HCT116 (cell line): Measurements from ENCODE around the gene CHCHD4. TPM values are rescaled to one million over a fixed set of nuclear protein-coding genes. Genes with fewer than 3 reads are reported as not detected.

Source experiments
- ATAC-seq: fragments of 200-7000 bp; cut with Tn5 transposase; 2 replicates; pipeline ENCODE4 v1.9.1; 2020; ENCODE audit warnings: mild to moderate bottlenecking, moderate library complexity
- BruUV-seq: library from RNA; stranded (reverse); fragments of 400-500 nt; replicated peaks from 2 replicates; lab custom pipeline; 2021; lab: Mats Ljungman, UMichigan
- CTCF ChIA-PET: fragments of 300-600 bp; sonication (Branson Sonifier 250); formaldehyde crosslinking; loops from one replicate; lab custom pipeline; 2021; ENCODE audit warnings: antibody characterized with exemption; lab: Charles Lee
- POLR2A ChIA-PET: fragments of 300-600, 350-600 bp; sonication (Branson Sonifier 250); formaldehyde crosslinking; loops from one replicate; lab custom pipeline; 2021; ENCODE audit warnings: antibody characterized with exemption; lab: Charles Lee
- RAD21 ChIA-PET, 2 experiments: fragments of 300-600 bp; sonication (Branson Sonifier 250); formaldehyde crosslinking; loops; one replicate each; lab custom pipeline; 2023; ENCODE audit warnings: low total read pairs in 2 of 2; ENCODE audit not compliant: uncharacterized antibody in 2 of 2, unreplicated experiment in 2 of 2, low non-redundant PET in 1 of 2; lab: Charles Lee
- DNase-seq: peaks from one replicate; pipeline ENCODE4 v3.0.0-alpha.2; 2010; ENCODE audit warnings: low read depth, low spot score
- H2AFZ ChIP-seq: fragments of 200-600 bp; shearing (Covaris generic), sonication (generic); 2 replicates; pipeline ENCODE4 v1.6.1; 2017; ENCODE audit warnings: low read depth, mixed run types, mixed read lengths, antibody characterized with exemption, low read length; ENCODE audit not compliant: poor library complexity, severe bottlenecking
- H3K27ac ChIP-seq: 2 replicates; pipeline ENCODE4 v1.5.1; 2012; ENCODE audit warnings: low read depth, low read length
- H3K27me3 ChIP-seq: fragments of 200-600 bp; sonication (generic); 2 replicates; pipeline ENCODE4 v1.6.1; 2016; ENCODE audit warnings: mixed run types, low read length, mixed read lengths; ENCODE audit not compliant: insufficient read depth
- H3K36me3 ChIP-seq, 2 experiments: fragments of 200-500 bp in 1 of 2; fragments of 200-600 bp in 1 of 2; sonication (Bioruptor generic) in 1 of 2; sonication (generic) in 1 of 2; 2 replicates each; pipeline versions ENCODE4 v1.5.1 to v1.6.1; 2014 to 2016; ENCODE audit warnings: low read length in 2 of 2, inconsistent platforms in 1 of 2, mixed read lengths in 1 of 2, mixed run types in 1 of 2; ENCODE audit not compliant: insufficient read depth in 2 of 2, control insufficient read depth in 1 of 2
- H3K4me1 ChIP-seq, 2 experiments: fragments of 200-600 bp in 1 of 2; sonication (generic) in 1 of 2; 2 replicates each; pipeline versions ENCODE4 v1.5.1 to v1.6.1; 2012 to 2017; ENCODE audit warnings: low read length in 2 of 2, inconsistent platforms in 1 of 2, mild to moderate bottlenecking in 1 of 2, mixed read lengths in 1 of 2, mixed run types in 1 of 2, moderate library complexity in 1 of 2; ENCODE audit not compliant: insufficient read depth in 2 of 2, control insufficient read depth in 1 of 2
- H3K4me2 ChIP-seq: fragments of 200-600 bp; sonication (generic); 2 replicates; pipeline ENCODE4 v1.6.1; 2017; ENCODE audit warnings: mixed run types, low read length, mixed read lengths
- H3K4me3 ChIP-seq, 2 experiments: fragments of 200-600 bp in 1 of 2; sonication (generic) in 1 of 2; replicated peaks in 1 of 2; 2 replicates each; pipeline ENCODE4 v1.5.1; 2011 to 2016; ENCODE audit warnings: low read length in 2 of 2, control low read depth in 1 of 2, low read depth in 1 of 2, mild to moderate bottlenecking in 1 of 2, mixed read lengths in 1 of 2, mixed run types in 1 of 2
- H3K79me2 ChIP-seq: fragments of 200-600 bp; sonication (generic); 2 replicates; pipeline ENCODE4 v1.6.1; 2017; ENCODE audit warnings: mild to moderate bottlenecking, mixed run types, low read length, moderate library complexity, mixed read lengths; ENCODE audit not compliant: insufficient read depth
- H3K9ac ChIP-seq: fragments of 200-600 bp; sonication (generic); 2 replicates; pipeline ENCODE4 v1.6.1; 2016; ENCODE audit warnings: low read length, mixed read lengths
- H3K9me2 ChIP-seq: fragments of 200-600 bp; sonication (generic), shearing (Covaris generic); 2 replicates; pipeline ENCODE4 v1.6.1; 2017; ENCODE audit warnings: mixed run types, mild to moderate bottlenecking, moderate library complexity; ENCODE audit not compliant: insufficient read depth
- H3K9me3 ChIP-seq, 2 experiments: fragments of 200-500 bp in 1 of 2; fragments of 200-600 bp in 1 of 2; sonication (Bioruptor generic) in 1 of 2; sonication (generic) in 1 of 2; 2 replicates each; pipeline ENCODE4 v1.6.1; 2014 to 2017; ENCODE audit warnings: low read length in 2 of 2, mixed read lengths in 2 of 2, inconsistent platforms in 1 of 2, low read depth in 1 of 2, mild to moderate bottlenecking in 1 of 2, mixed run types in 1 of 2, moderate library complexity in 1 of 2; ENCODE audit not compliant: control insufficient read depth in 1 of 2, insufficient read depth in 1 of 2
- H4K20me1 ChIP-seq: fragments of 200-600 bp; sonication (generic), shearing (Covaris generic); 2 replicates; pipeline ENCODE4 v1.6.1; 2017; ENCODE audit warnings: mixed run types, mild to moderate bottlenecking, moderate library complexity; ENCODE audit not compliant: insufficient read depth
- CBX3 ChIP-seq: IDR thresholded peaks from 2 replicates; pipeline ENCODE4 v1.6.1; 2012; ENCODE audit warnings: low read depth
- EGR1 ChIP-seq: IDR thresholded peaks from 2 replicates; pipeline ENCODE4 v1.6.1; 2012; ENCODE audit warnings: low read depth
- ELF1 ChIP-seq: IDR thresholded peaks from 2 replicates; pipeline ENCODE4 v1.6.1; 2012; ENCODE audit warnings: low read depth, borderline replicate concordance
- FOSL1 ChIP-seq: IDR thresholded peaks from 2 replicates; pipeline ENCODE4 v1.6.1; 2012; ENCODE audit warnings: low read depth
- JUND ChIP-seq: IDR thresholded peaks from 2 replicates; pipeline ENCODE4 v1.6.1; 2012
- POLR2AphosphoS5 ChIP-seq: IDR thresholded peaks from 2 replicates; pipeline ENCODE4 v1.6.1; 2011; ENCODE audit warnings: mild to moderate bottlenecking, low read depth, low read length, moderate library complexity
- RAD21 ChIP-seq: IDR thresholded peaks from 2 replicates; pipeline ENCODE4 v1.6.1; 2012; ENCODE audit warnings: low read depth, mild to moderate bottlenecking
- SIN3A ChIP-seq: IDR thresholded peaks from 2 replicates; pipeline ENCODE4 v1.6.1; 2012; ENCODE audit warnings: low read depth
- SP1 ChIP-seq: IDR thresholded peaks from 2 replicates; pipeline ENCODE4 v1.6.1; 2012; ENCODE audit warnings: low read depth
- SRF ChIP-seq: IDR thresholded peaks from 2 replicates; pipeline ENCODE4 v1.6.1; 2012; ENCODE audit warnings: low read depth
- TCF7L2 ChIP-seq: IDR thresholded peaks from 2 replicates; pipeline ENCODE4 v1.7.0; 2011; ENCODE audit warnings: borderline replicate concordance, inconsistent platforms; ENCODE audit not compliant: insufficient read depth, insufficient read length; ENCODE audit errors: extremely low read depth
- YY1 ChIP-seq: IDR thresholded peaks from 2 replicates; pipeline ENCODE4 v1.6.1; 2011; ENCODE audit warnings: low read length, low read depth, moderate library complexity, mild to moderate bottlenecking; ENCODE audit not compliant: insufficient replicate concordance; ENCODE audit errors: extremely low read depth
- ZFX ChIP-seq: fragments of 450-650 bp; IDR thresholded peaks from 2 replicates; pipeline ENCODE4 v1.6.1; 2017
- ZNF274 ChIP-seq: fragments of 200-500 bp; sonication (Bioruptor generic); IDR thresholded peaks from 2 replicates; pipeline ENCODE4 v1.6.1; 2014; ENCODE audit warnings: mild to moderate bottlenecking, low read depth, low read length, inconsistent platforms
- intact Hi-C: fragments of 100-400 bp; cut with micrococcal nuclease; formaldehyde crosslinking; loops from 2 replicates; pipeline ENCODE4 v1.10.0; 2022
- total RNA-seq: library from RNA; stranded (reverse); gene quantifications from one replicate; pipeline ENCODE4 v1.2.1, GENCODE V29; 2021; ENCODE audit not compliant: unreplicated experiment
- TF ChIP-seq, protein P1 (sequence below), 3 experiments: fragments of 200-600 bp in 1 of 3; sonication (generic) in 1 of 3; IDR thresholded peaks in 2 of 3; conservative IDR thresholded peaks in 1 of 3; 2 replicates each; pipeline ENCODE4 v1.5.1; 2012 to 2017; ENCODE audit warnings: low read depth in 2 of 3, low read length in 2 of 3, antibody characterized with exemption in 1 of 3, borderline replicate concordance in 1 of 3, control low read depth in 1 of 3, mild to moderate bottlenecking in 1 of 3, mixed read lengths in 1 of 3, mixed run types in 1 of 3, moderate library complexity in 1 of 3; ENCODE audit not compliant: insufficient read depth in 1 of 3
- TF ChIP-seq, protein P2 (sequence below): IDR thresholded peaks from 2 replicates; pipeline ENCODE4 v1.6.1; 2012; ENCODE audit warnings: low read depth
- TF ChIP-seq, protein P3 (sequence below): IDR thresholded peaks from 2 replicates; pipeline ENCODE4 v1.6.1; 2011; ENCODE audit warnings: mild to moderate bottlenecking, low read length, moderate library complexity; ENCODE audit not compliant: insufficient replicate concordance; ENCODE audit errors: extremely low read depth

The CHCHD4 gene
- total RNA-seq, 1 experiment from 2014 or later = 24.6 TPM

DNA sequence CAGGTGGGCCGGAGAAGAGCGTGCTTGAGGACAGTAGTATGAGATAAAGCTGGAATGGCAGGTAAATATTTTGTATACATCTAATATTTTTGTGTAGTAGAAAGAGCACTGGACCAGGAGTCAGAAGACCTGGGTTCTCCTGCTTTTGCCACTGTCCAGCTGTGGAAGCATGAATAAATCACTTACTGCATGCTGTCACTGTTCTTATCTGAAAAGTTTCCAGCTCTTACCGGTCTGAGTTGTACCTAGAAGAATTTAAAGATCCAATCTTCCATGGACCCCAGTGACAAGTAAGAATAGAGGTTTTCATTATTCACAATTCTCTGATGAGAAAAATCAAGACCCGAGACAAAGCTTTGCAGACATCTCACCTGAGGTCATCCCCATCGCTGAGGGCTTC, 47.8 kb upstream of the CHCHD4 start:
- no peak overlapping the region for H3K9ac ChIP-seq
- H3K4me3 ChIP-seq = no peak overlapping the region
- no peak overlapping the region for H3K4me2 ChIP-seq
- no peak overlapping the region for H3K27ac ChIP-seq
- H2AFZ ChIP-seq = no peak overlapping the region
- DNase-seq (no peak), ATAC-seq (no peak)
- H3K9me3 ChIP-seq = no peaks in the 10 kb centered on the region
- peaks cover 3 to 5% of the 10 kb centered on the region in 2 experiments; a peak in 3 of 4 replicates for H3K4me1 ChIP-seq
- intact Hi-C loops = no loop called here
- no peaks in the 10 kb centered on the region for H3K27me3 ChIP-seq
- RAD21 ChIA-PET = no interaction called here
- TF ChIP-seq CBX3 = no peak
- no peak for TF ChIP-seq JUND
- no peak for TF ChIP-seq TCF7L2
- no peak for TF ChIP-seq YY1
- no peak for TF ChIP-seq SP1
- no peak for TF ChIP-seq RAD21
- TF ChIP-seq POLR2AphosphoS5 = no peak
- TF ChIP-seq, protein P1, sequence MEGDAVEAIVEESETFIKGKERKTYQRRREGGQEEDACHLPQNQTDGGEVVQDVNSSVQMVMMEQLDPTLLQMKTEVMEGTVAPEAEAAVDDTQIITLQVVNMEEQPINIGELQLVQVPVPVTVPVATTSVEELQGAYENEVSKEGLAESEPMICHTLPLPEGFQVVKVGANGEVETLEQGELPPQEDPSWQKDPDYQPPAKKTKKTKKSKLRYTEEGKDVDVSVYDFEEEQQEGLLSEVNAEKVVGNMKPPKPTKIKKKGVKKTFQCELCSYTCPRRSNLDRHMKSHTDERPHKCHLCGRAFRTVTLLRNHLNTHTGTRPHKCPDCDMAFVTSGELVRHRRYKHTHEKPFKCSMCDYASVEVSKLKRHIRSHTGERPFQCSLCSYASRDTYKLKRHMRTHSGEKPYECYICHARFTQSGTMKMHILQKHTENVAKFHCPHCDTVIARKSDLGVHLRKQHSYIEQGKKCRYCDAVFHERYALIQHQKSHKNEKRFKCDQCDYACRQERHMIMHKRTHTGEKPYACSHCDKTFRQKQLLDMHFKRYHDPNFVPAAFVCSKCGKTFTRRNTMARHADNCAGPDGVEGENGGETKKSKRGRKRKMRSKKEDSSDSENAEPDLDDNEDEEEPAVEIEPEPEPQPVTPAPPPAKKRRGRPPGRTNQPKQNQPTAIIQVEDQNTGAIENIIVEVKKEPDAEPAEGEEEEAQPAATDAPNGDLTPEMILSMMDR (IDR thresholded peaks at IDR 0.05 in 2 of 3, conservative IDR thresholded peaks at IDR 0.05 in 1 of 3; ENCODE audit: borderline replicate concordance in 1 of 3, insufficient read depth in 1 of 3, low read depth in 2 of 3, low read length in 2 of 3) = no peak
- TF ChIP-seq, protein P2, sequence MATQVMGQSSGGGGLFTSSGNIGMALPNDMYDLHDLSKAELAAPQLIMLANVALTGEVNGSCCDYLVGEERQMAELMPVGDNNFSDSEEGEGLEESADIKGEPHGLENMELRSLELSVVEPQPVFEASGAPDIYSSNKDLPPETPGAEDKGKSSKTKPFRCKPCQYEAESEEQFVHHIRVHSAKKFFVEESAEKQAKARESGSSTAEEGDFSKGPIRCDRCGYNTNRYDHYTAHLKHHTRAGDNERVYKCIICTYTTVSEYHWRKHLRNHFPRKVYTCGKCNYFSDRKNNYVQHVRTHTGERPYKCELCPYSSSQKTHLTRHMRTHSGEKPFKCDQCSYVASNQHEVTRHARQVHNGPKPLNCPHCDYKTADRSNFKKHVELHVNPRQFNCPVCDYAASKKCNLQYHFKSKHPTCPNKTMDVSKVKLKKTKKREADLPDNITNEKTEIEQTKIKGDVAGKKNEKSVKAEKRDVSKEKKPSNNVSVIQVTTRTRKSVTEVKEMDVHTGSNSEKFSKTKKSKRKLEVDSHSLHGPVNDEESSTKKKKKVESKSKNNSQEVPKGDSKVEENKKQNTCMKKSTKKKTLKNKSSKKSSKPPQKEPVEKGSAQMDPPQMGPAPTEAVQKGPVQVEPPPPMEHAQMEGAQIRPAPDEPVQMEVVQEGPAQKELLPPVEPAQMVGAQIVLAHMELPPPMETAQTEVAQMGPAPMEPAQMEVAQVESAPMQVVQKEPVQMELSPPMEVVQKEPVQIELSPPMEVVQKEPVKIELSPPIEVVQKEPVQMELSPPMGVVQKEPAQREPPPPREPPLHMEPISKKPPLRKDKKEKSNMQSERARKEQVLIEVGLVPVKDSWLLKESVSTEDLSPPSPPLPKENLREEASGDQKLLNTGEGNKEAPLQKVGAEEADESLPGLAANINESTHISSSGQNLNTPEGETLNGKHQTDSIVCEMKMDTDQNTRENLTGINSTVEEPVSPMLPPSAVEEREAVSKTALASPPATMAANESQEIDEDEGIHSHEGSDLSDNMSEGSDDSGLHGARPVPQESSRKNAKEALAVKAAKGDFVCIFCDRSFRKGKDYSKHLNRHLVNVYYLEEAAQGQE = no peak
- TF ChIP-seq SIN3A = no peak
- TF ChIP-seq FOSL1 = no peak
- no peak for TF ChIP-seq EGR1
- no peak for TF ChIP-seq ZNF274
- TF ChIP-seq, protein P3, sequence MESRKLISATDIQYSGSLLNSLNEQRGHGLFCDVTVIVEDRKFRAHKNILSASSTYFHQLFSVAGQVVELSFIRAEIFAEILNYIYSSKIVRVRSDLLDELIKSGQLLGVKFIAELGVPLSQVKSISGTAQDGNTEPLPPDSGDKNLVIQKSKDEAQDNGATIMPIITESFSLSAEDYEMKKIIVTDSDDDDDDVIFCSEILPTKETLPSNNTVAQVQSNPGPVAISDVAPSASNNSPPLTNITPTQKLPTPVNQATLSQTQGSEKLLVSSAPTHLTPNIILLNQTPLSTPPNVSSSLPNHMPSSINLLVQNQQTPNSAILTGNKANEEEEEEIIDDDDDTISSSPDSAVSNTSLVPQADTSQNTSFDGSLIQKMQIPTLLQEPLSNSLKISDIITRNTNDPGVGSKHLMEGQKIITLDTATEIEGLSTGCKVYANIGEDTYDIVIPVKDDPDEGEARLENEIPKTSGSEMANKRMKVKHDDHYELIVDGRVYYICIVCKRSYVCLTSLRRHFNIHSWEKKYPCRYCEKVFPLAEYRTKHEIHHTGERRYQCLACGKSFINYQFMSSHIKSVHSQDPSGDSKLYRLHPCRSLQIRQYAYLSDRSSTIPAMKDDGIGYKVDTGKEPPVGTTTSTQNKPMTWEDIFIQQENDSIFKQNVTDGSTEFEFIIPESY = no peak
- TF ChIP-seq ELF1 = no peak
- no peak for TF ChIP-seq ZFX
- no peak for TF ChIP-seq SRF
- peaks cover 24 to 37% of the 10 kb centered on the region in 2 experiments for H3K36me3 ChIP-seq
- H3K79me2 ChIP-seq = peaks cover 46% of the 10 kb centered on the region
- H3K9me2 ChIP-seq = no peaks in the 10 kb centered on the region
- no TSS peak for BruUV-seq
- POLR2A ChIA-PET = no interaction called here
- CTCF ChIA-PET = no interaction called here
- H4K20me1 ChIP-seq = no peaks in the 10 kb centered on the region
